ENCODE results near the gene GRIK5. TPM values are rescaled to one million over a fixed set of nuclear protein-coding genes. Genes with fewer than 3 reads are reported as not detected.

Gene GRIK5
- total RNA-seq, 1 donor, result not detected

DNA sequence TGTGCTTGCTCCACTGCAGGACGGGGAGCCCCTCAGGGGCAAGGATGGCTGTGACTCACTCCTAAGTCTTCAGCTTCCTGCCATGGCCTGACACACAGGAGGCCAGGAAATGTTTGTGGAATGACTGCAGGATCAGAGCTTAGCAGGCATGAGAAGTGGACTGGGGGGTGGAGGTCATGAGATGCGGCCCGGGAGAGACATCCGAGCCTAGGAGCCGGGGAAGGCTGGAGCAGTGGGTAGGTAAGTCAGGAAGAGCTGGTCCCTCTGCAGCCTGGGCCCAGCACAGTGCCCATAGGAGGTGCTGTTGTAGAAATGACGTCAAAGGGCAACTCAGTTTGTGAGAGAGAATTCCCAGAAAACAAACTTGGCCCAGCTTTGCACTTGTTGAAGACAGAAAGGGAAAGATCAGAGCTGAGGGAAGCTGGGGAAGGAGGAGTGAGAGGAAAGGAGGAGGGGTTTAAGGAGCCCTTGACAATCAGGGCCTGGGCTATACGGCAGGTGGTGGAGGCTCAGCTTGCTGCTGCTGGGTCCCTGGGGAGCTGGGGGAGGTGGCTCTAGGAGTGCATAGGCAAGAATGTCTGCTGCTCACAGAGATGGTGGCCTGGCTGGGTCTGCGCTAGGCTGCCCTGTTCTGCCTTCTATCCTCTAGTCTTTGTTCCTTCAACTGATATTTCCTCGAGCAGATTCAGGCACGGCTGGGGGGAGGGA is 43.8 kb upstream of the GRIK5 start:
- DNase-seq (ENCODE audit: low read depth), result peak; percentile 90
- TF ChIP-seq, protein P1, sequence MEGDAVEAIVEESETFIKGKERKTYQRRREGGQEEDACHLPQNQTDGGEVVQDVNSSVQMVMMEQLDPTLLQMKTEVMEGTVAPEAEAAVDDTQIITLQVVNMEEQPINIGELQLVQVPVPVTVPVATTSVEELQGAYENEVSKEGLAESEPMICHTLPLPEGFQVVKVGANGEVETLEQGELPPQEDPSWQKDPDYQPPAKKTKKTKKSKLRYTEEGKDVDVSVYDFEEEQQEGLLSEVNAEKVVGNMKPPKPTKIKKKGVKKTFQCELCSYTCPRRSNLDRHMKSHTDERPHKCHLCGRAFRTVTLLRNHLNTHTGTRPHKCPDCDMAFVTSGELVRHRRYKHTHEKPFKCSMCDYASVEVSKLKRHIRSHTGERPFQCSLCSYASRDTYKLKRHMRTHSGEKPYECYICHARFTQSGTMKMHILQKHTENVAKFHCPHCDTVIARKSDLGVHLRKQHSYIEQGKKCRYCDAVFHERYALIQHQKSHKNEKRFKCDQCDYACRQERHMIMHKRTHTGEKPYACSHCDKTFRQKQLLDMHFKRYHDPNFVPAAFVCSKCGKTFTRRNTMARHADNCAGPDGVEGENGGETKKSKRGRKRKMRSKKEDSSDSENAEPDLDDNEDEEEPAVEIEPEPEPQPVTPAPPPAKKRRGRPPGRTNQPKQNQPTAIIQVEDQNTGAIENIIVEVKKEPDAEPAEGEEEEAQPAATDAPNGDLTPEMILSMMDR (IDR thresholded peaks at IDR 0.05; ENCODE audit: insufficient read depth, low read depth, low read length), result peak; percentile 35
- no peak overlapping the region for H3K4me3 ChIP-seq (ENCODE audit: low read depth, low read length)

DNA sequence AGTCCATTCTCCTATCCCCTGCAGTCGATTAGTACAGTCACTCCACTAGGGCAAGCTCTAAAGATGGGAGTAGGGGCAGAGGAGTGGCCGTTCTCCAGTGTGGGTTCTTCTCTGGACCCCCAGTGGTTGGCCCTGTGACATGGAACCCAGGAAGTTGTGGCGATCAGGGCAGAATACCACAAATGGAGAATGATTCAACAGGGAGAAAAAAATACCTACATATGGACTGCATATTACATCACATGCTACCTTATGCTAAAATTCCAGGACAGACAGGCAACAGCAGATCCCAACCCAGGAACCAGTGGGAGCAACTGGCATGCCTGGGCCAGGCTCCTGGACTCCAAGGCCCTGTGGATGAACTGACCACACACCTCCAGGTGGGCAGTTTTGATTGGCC is 41.8 kb upstream of the GRIK5 start:
- no peak for DNase-seq (ENCODE audit: low read depth)
- H3K4me3 ChIP-seq (ENCODE audit: low read depth, low read length), result no peak overlapping the region
- TF ChIP-seq, protein P1 (IDR thresholded peaks at IDR 0.05; ENCODE audit: insufficient read depth, low read depth, low read length), result no peak

DNA sequence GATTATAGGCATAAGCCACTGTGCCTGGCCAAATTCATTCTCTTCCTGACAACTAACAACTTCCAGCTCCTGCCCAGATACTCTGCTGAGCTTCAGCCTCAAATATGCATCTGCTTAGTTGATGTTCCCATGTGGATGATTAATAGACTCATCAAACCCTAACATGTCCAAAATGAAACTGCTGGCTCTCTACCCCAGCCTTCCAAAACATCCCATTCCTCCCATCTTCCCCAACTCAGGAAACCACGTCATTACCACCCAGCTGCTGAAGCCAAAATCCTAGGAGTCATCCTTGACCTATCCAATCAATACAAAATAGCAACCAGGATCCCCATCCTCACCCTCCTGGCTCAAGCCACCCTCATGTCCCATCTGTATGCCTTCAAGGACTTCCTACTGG is 41.4 kb upstream of the GRIK5 start:
- peak; percentile 52 for DNase-seq (ENCODE audit: low read depth)
- TF ChIP-seq, protein P1 (IDR thresholded peaks at IDR 0.05; ENCODE audit: insufficient read depth, low read depth, low read length), result no peak
- H3K4me3 ChIP-seq (ENCODE audit: low read depth, low read length), result no peak overlapping the region

DNA sequence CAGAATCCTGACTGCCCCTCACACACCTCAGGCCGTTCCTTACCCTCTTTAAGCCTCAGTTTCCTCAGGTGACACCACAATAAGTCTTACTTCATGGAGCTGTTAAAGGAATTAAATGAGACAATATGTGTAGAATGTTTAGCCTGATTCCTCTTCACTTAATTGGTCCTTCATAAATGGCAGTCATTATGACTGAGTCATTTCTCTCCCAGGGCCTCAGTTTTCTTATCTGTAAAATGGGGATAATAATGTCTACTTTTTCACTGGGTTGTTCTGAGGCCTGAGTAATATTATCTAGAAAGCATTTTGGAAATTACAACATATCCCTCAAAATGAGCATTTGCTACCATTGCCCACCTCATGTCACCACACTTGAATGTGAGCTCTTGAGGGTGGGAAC is 40.7 kb upstream of the GRIK5 start:
- TF ChIP-seq, protein P1 (IDR thresholded peaks at IDR 0.05; ENCODE audit: insufficient read depth, low read depth, low read length), result no peak
- no peak overlapping the region for H3K4me3 ChIP-seq (ENCODE audit: low read depth, low read length)
- DNase-seq (ENCODE audit: low read depth), result no peak

DNA sequence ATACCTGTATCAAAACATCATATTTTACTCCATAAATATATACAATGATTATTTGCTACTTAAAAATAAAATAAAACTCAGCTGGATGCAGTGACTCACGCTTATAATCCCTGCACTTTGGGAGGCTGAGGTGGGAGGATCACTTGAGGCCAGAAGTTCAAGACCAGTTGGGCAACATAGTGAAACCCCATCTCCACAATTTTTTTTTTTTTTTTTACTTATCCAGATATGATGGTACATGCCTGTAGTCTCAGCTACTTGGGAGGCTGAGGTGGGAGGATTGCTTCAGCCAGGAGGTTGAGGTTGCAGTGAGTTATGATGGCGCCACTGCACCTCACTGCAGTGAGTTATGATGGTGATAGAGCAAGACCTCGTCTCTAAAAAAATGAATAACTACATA is 39.9 kb upstream of the GRIK5 start:
- H3K4me3 ChIP-seq (ENCODE audit: low read depth, low read length), result no peak overlapping the region
- DNase-seq (ENCODE audit: low read depth), result no peak

DNA sequence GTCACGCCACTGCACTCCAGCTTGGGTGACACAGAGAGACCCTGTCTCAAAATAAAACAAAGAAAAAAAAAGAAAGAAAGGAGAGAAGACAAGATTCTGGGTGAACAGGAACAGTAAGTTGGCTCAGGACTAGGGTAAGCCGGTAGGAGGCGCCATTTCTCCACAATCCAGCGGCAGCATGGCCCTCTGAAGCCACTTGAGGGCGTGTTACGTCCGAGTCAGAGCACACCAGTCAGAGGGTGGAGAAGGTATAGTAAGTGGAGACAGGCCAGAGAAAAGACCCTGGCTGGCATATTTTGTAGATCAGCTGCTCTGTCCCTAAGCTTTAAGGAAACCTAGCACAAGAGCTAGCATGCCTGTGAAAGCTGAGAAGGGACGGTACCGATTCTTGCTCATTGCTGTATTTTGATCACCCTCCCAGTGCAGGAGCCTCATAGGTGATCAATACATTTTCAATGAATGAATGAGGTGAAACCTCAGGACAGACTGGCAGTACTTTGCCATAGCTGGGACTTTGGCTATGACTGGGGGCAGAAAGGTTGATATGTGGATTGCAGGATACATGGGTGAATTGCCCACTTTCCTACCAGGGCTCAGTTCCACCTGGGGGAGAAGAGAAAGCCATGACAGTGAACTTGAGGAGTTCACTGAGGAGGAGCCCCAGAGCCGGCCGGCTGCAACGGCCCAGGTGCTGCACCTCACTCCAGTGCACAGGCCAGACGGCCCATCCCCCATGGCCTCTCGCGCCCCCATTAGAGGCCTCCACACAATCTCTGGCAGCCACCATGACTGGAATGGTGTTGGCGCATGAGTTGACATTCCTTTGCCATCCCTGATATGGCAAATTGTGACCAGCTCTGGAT is 38.8 kb upstream of the GRIK5 start:
- peak; percentile 88 for DNase-seq (ENCODE audit: low read depth)

More for the DNA sequence above, 39.9 kb upstream of the GRIK5 start:
- TF ChIP-seq, protein P1 (IDR thresholded peaks at IDR 0.05; ENCODE audit: insufficient read depth, low read depth, low read length), result no peak

More for the DNA sequence above, 38.8 kb upstream of the GRIK5 start:
- TF ChIP-seq, protein P1 (IDR thresholded peaks at IDR 0.05; ENCODE audit: insufficient read depth, low read depth, low read length), result peak; percentile 100
- no peak overlapping the region for H3K4me3 ChIP-seq (ENCODE audit: low read depth, low read length)

Measured in fibroblast of villous mesenchyme (primary cell).